ENCODE measurements around the gene DNAJC30. TPM values are rescaled to one million over a fixed set of nuclear protein-coding genes. Genes with fewer than 3 reads are reported as not detected.

The DNAJC30 gene
- total RNA-seq, result 1 to 10 TPM; 6.7 to 7.0 TPM

GRCh38 chr7:73683056-73683787 lies at the start of gene DNAJC30, which contains the start of gene BUD23:
Gene DNAJC30, minus strand, starts transcription at chr7:73683453. Its CDS starts 30 bp downstream, at chr7:73683423.
Gene BUD23, plus strand, starts transcription at chr7:73683597. Its CDS starts 29 bp downstream, at chr7:73683626.
- TF ChIP-seq, protein P1, sequence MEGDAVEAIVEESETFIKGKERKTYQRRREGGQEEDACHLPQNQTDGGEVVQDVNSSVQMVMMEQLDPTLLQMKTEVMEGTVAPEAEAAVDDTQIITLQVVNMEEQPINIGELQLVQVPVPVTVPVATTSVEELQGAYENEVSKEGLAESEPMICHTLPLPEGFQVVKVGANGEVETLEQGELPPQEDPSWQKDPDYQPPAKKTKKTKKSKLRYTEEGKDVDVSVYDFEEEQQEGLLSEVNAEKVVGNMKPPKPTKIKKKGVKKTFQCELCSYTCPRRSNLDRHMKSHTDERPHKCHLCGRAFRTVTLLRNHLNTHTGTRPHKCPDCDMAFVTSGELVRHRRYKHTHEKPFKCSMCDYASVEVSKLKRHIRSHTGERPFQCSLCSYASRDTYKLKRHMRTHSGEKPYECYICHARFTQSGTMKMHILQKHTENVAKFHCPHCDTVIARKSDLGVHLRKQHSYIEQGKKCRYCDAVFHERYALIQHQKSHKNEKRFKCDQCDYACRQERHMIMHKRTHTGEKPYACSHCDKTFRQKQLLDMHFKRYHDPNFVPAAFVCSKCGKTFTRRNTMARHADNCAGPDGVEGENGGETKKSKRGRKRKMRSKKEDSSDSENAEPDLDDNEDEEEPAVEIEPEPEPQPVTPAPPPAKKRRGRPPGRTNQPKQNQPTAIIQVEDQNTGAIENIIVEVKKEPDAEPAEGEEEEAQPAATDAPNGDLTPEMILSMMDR (IDR thresholded peaks at IDR 0.05), result no peak
- ATAC-seq (peak; percentile 98), DNase-seq (peak; percentile 99)
- ChIA-PET CTCF (no interaction called here), POLR2A (interaction anchor here (1.1 to 1.3 kb wide), 3 partner anchors 12 to 14 kb away, joined by 3 to 4 read pairs (median 3); no protein-coding TSS in a partner anchor)
- Mint-ChIP-seq H3K27ac (peak within 1 kb of the TSS; percentile 97), H3K9me3 (no peaks in the 10 kb centered on the region), H3K4me3 (peak within 1 kb of the TSS; percentile 97), H3K27me3 (no peaks in the 10 kb centered on the region), H3K4me1 (ENCODE audit: low read depth) (peaks cover 46% of the 10 kb centered on the region), H3K36me3 (ENCODE audit: low read depth) (peaks cover 45% of the 10 kb centered on the region)
- intact Hi-C loops (cut with micrococcal nuclease), result loop anchor here (5.0 kb wide), 1 partner anchor 34 kb away; the partner anchor contains the start of gene STX1A

GRCh38 chr7:73732397-73732796 lies 49.1 kb upstream of the DNAJC30 start:
- Mint-ChIP-seq H3K9me3 (no peaks in the 10 kb centered on the region), H3K4me1 (ENCODE audit: low read depth) (peaks cover 4% of the 10 kb centered on the region), H3K27ac (no peak overlapping the region), H3K27me3 (peaks cover 8% of the 10 kb centered on the region), H3K4me3 (no peak overlapping the region), H3K36me3 (ENCODE audit: low read depth) (peaks cover 6% of the 10 kb centered on the region)
- POLR2A ChIA-PET, result no interaction called here
- ATAC-seq (no peak), DNase-seq (no peak)
- TF ChIP-seq, protein P1 (IDR thresholded peaks at IDR 0.05), result no peak
- CTCF ChIA-PET, result interaction anchor here (1.0 to 2.7 kb wide), 2 partner anchors 107 to 126 kb away, joined by 3 to 16 read pairs; partner anchors contain the start of gene MLXIPL
- intact Hi-C loops (cut with micrococcal nuclease), result no loop called here

DNA sequence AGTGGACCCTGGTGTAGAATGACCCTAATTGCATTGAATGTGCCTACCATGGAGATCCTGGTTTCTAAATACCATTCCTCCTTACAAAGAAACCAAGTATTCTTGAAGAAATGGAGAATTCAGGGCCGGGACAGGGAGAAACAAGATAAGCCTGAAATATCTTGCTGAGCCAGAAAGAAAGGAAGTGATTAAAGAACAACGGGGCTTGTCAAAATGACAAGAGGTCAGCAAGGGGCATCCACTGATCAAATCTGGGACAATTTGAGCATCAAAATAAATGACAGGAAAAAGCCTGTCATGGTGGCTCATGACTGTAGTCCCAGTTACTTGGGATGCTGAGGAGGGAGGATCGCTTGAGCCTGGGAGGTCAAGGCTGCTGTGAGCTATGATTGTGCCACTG lies 47.2 kb upstream of the DNAJC30 start:
- CTCF ChIA-PET, result no interaction called here
- H3K4me1 Mint-ChIP-seq (ENCODE audit: low read depth), result peaks cover 4% of the 10 kb centered on the region
- H3K4me3 Mint-ChIP-seq, result no peak overlapping the region
- DNase-seq, result no peak
- H3K9me3 Mint-ChIP-seq, result no peaks in the 10 kb centered on the region
- H3K36me3 Mint-ChIP-seq (ENCODE audit: low read depth), result no peaks in the 10 kb centered on the region
- no peak overlapping the region for H3K27ac Mint-ChIP-seq
- intact Hi-C loops (cut with micrococcal nuclease), result no loop called here
- no peak for ATAC-seq
- peaks cover 8% of the 10 kb centered on the region for H3K27me3 Mint-ChIP-seq
- POLR2A ChIA-PET, result no interaction called here
- TF ChIP-seq, protein P1 (IDR thresholded peaks at IDR 0.05), result no peak

DNA sequence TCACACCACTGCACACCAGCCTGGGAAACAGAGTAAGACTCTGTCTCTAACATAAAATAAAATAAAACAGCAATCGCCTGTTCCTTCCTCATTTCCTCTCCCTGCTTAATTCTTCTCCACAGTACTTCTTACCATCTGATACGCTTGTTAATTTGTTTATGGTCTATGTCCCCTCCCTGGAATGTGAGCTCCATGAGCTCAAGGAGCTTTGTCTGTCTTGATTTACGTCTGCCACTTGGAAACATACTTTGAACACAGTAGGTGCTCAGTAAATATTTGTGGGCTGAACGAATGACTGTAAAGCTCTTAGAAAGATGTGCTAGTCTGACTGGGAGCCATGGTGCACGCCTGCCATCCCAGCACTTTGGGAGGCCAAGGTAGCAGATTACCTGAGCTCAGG lies 45.3 kb upstream of the DNAJC30 start:
- TF ChIP-seq, protein P1 (IDR thresholded peaks at IDR 0.05), result no peak
- CTCF ChIA-PET, result interaction anchor here (0.9 to 2.2 kb wide), 3 partner anchors 9 to 121 kb away, joined by 3 to 16 read pairs (median 6); partner anchors contain the start of gene STX1A
- Mint-ChIP-seq H3K27me3 (peaks cover 8% of the 10 kb centered on the region), H3K4me1 (ENCODE audit: low read depth) (no peaks in the 10 kb centered on the region), H3K4me3 (no peak overlapping the region), H3K9me3 (no peaks in the 10 kb centered on the region), H3K27ac (no peak overlapping the region), H3K36me3 (ENCODE audit: low read depth) (no peaks in the 10 kb centered on the region)
- intact Hi-C loops (cut with micrococcal nuclease), result loop anchor here (5.0 kb wide), 2 partner anchors 61 to 121 kb away; partner anchors contain the start of gene VPS37D
- POLR2A ChIA-PET, result interaction anchor here (0.6 to 1.2 kb wide), 2 partner anchors 115 to 206 kb away, joined by 3 read pairs; partner anchors contain the start of gene BAZ1B
- no peak for ATAC-seq
- DNase-seq, result no peak

- ChIA-PET POLR2A (interaction anchor here (1.2 kb wide), 1 partner anchor 206 kb away, joined by 3 read pairs; the partner anchor contains the start of gene BAZ1B), CTCF (interaction anchor here (1.3 to 2.2 kb wide), 2 partner anchors 8 to 121 kb away, joined by 6 to 16 read pairs; partner anchors contain the start of gene STX1A)
- Mint-ChIP-seq H3K4me3 (no peak overlapping the region), H3K27me3 (peaks cover 8% of the 10 kb centered on the region), H3K36me3 (ENCODE audit: low read depth) (no peaks in the 10 kb centered on the region), H3K4me1 (ENCODE audit: low read depth) (no peaks in the 10 kb centered on the region), H3K9me3 (no peaks in the 10 kb centered on the region), H3K27ac (no peak overlapping the region)
- TF ChIP-seq, protein P1 (IDR thresholded peaks at IDR 0.05), result no peak
- no peak for ATAC-seq
- intact Hi-C loops (cut with micrococcal nuclease), result loop anchor here (5.0 kb wide), 2 partner anchors 61 to 121 kb away; partner anchors contain the start of gene VPS37D
- no peak for DNase-seq
These were observed 44.7 kb upstream of the DNAJC30 start for GRCh38 chr7:73727952-73728351.

All from activated CD8-positive, alpha-beta T cell treated with anti-CD3 and anti-CD28 coated beads for 36 hours (primary cell).